ENCODE data around the gene SCD5. TPM values are rescaled to one million over a fixed set of nuclear protein-coding genes. Genes with fewer than 3 reads are reported as not detected.

Gene SCD5
- total and polyA plus RNA-seq, 7 donors = 0.69 to 30.7 (median 27.3) TPM

GRCh38 chr4:82774711-82775171 lies 23.9 kb downstream of the SCD5 start:
- intact Hi-C loops (cut with DNase I) = no loop called here
- no peak overlapping the region for H3K27ac ChIP-seq
- no peak for DNase-seq

GRCh38 chr4:82773057-82773456 lies 25.5 kb downstream of the SCD5 start:
- intact Hi-C loops (cut with DNase I) = no loop called here
- H3K4me1 ChIP-seq = peaks cover 0 to 11% (median 0%) of the 10 kb centered on the region in 4 donors
- H3K27me3 ChIP-seq = no peaks in the 10 kb centered on the region
- WGBS, 2 donors = 72 to 82% methylated on average over 4 of the region's 4 CpGs
- TF ChIP-seq POLR2AphosphoS5 (IDR thresholded peaks at IDR 0.05) = no peak
- no peak for TF ChIP-seq POLR2A (IDR thresholded peaks at IDR 0.05)
- no peak for TF ChIP-seq CTCF (IDR thresholded peaks at IDR 0.05)
- no peak for TF ChIP-seq EP300 (IDR thresholded peaks at IDR 0.05)
- no peak for DNase-seq
- H3K9me3 ChIP-seq = no peaks in the 10 kb centered on the region
- no peaks in the 10 kb centered on the region for H3K36me3 ChIP-seq
- H3K27ac ChIP-seq = no peak overlapping the region
- H3K4me3 ChIP-seq = no peak overlapping the region

More at GRCh38 chr4:82774711-82775171, 23.9 kb downstream of the SCD5 start:
- Histone ChIP-seq H3K4me3 (no peak overlapping the region), H3K9me3 (no peaks in the 10 kb centered on the region), H3K27me3 (no peaks in the 10 kb centered on the region), H3K36me3 (no peaks in the 10 kb centered on the region), H3K4me1 (peaks cover 0 to 11% (median 0%) of the 10 kb centered on the region in 4 donors)
- TF ChIP-seq CTCF (IDR thresholded peaks at IDR 0.05) (no peak), EP300 (IDR thresholded peaks at IDR 0.05) (no peak), POLR2A (IDR thresholded peaks at IDR 0.05) (no peak), POLR2AphosphoS5 (IDR thresholded peaks at IDR 0.05) (no peak)
- 49 to 86% methylated on average over 3 of the region's 3 CpGs for WGBS, 2 donors

- no peak for TF ChIP-seq EP300 (IDR thresholded peaks at IDR 0.05)
- TF ChIP-seq POLR2A (IDR thresholded peaks at IDR 0.05) = no peak
- no peak for TF ChIP-seq CTCF (IDR thresholded peaks at IDR 0.05)
- no peak for TF ChIP-seq POLR2AphosphoS5 (IDR thresholded peaks at IDR 0.05)
- Histone ChIP-seq H3K27me3 (no peaks in the 10 kb centered on the region), H3K9me3 (no peaks in the 10 kb centered on the region), H3K36me3 (no peaks in the 10 kb centered on the region), H3K4me1 (peaks cover 0 to 4% (median 0%) of the 10 kb centered on the region in 4 donors), H3K4me3 (no peak overlapping the region), H3K27ac (no peak overlapping the region)
- no peak for DNase-seq
- WGBS, 2 donors = 81 to 83% methylated on average over 3 of the region's 3 CpGs
- intact Hi-C loops (cut with DNase I) = no loop called here
Measured at GRCh38 chr4:82770607-82771006, 28.0 kb downstream of the SCD5 start.

GRCh38 chr4:82765134-82765533 lies 33.5 kb downstream of the SCD5 start:
- no peak for DNase-seq
- Histone ChIP-seq H3K27ac (no peak overlapping the region), H3K9me3 (no peaks in the 10 kb centered on the region), H3K36me3 (no peaks in the 10 kb centered on the region), H3K4me3 (no peak overlapping the region), H3K4me1 (no peaks in the 10 kb centered on the region), H3K27me3 (no peaks in the 10 kb centered on the region)
- intact Hi-C loops (cut with DNase I) = no loop called here
- TF ChIP-seq CTCF (IDR thresholded peaks at IDR 0.05) (no peak), EP300 (IDR thresholded peaks at IDR 0.05) (no peak), POLR2A (IDR thresholded peaks at IDR 0.05) (no peak), POLR2AphosphoS5 (IDR thresholded peaks at IDR 0.05) (no peak)

GRCh38 chr4:82761229-82761628 lies 37.4 kb downstream of the SCD5 start:
- Histone ChIP-seq H3K9me3 (no peaks in the 10 kb centered on the region), H3K27ac (no peak overlapping the region), H3K36me3 (no peaks in the 10 kb centered on the region), H3K27me3 (no peaks in the 10 kb centered on the region), H3K4me3 (no peak overlapping the region), H3K4me1 (no peaks in the 10 kb centered on the region)
- no peak for DNase-seq
- TF ChIP-seq EP300 (IDR thresholded peaks at IDR 0.05) (no peak), POLR2A (IDR thresholded peaks at IDR 0.05) (no peak), POLR2AphosphoS5 (IDR thresholded peaks at IDR 0.05) (no peak), CTCF (IDR thresholded peaks at IDR 0.05) (no peak)
- WGBS, 2 donors = 33 to 35% methylated on average over 3 of the region's 3 CpGs
- intact Hi-C loops (cut with DNase I) = no loop called here

Measured in sigmoid colon (tissue), 7 donors.